Right lobe of liver (tissue), 4 donors: ENCODE results near the gene SUFU.

Source experiments
- CTCF ChIP-seq, 4 donors: fragments of 200-600 bp in 3 of 4; fragments of 450-650 bp in 1 of 4; IDR thresholded peaks; one replicate each; pipeline versions ENCODE4 v1.5.1 to v1.8.0; 2016 to 2022; ENCODE audit warnings: antibody characterized with exemption in 4 of 4, mild to moderate bottlenecking in 2 of 4
- POLR2A ChIP-seq: fragments of 450-650 bp; IDR thresholded peaks from one replicate; pipeline ENCODE4 v1.6.1; 2017; ENCODE audit warnings: antibody characterized with exemption, mild to moderate bottlenecking
- donor health status: DM: no; HTN: no; CAD: no.
- donor health status: DM: no; HTN: no; CAD: no.
- donor health status: DM: no; HTN: yes; CAD: no.

GRCh38 chr10:102578782-102579181 lies 75.0 kb downstream of the SUFU start:
- TF ChIP-seq CTCF (IDR thresholded peaks at IDR 0.05), result no peak
- no peak for TF ChIP-seq POLR2A
